Ramos (cell line): ENCODE data around the gene PEX5L.
"Not testable (repeated sequence)": the region's sequence is repeated elsewhere in the genome, so short reads cannot be mapped to it uniquely, and the experiment has no call there.

Experiments
- in situ Hi-C: fragments of 300-500 bp; cut with MboI; formaldehyde crosslinking; loops from one replicate; pipeline ENCODE4 v1.14.3; 2022; ENCODE audit warnings: low sequenced_read_pairs; ENCODE audit not compliant: unreplicated experiment

Gene PEX5L

GRCh38 chr3:179797192-179797591 lies 239.5 kb downstream of the PEX5L start:
- in situ Hi-C loops, result no loop called here

- in situ Hi-C loops, result no loop called here
Measured at GRCh38 chr3:179796421-179796820, 240.3 kb downstream of the PEX5L start.

- in situ Hi-C loops, result no loop called here
Measured at GRCh38 chr3:179794355-179794754, 242.4 kb downstream of the PEX5L start.

- in situ Hi-C loops, result no loop called here
Measured at GRCh38 chr3:179791793-179792192, 244.9 kb downstream of the PEX5L start.

GRCh38 chr3:179788996-179789395 lies 247.7 kb downstream of the PEX5L start:
- in situ Hi-C loops, result no loop called here

GRCh38 chr3:179782841-179783240 lies 253.9 kb downstream of the PEX5L start:
- in situ Hi-C loops, result not testable (repeated sequence)

GRCh38 chr3:179775416-179776122 lies 261.2 kb downstream of the PEX5L start:
- in situ Hi-C loops, result no loop called here

- in situ Hi-C loops, result no loop called here
Measured at GRCh38 chr3:179772297-179772696, 264.4 kb downstream of the PEX5L start.

GRCh38 chr3:179771797-179772196 lies 264.9 kb downstream of the PEX5L start:
- in situ Hi-C loops, result no loop called here

- in situ Hi-C loops, result no loop called here
Measured at GRCh38 chr3:179769411-179770247, 267.1 kb downstream of the PEX5L start.

- in situ Hi-C loops, result no loop called here
Measured at GRCh38 chr3:179768080-179768479, 268.7 kb downstream of the PEX5L start.

GRCh38 chr3:179766416-179767133 lies 270.2 kb downstream of the PEX5L start:
- in situ Hi-C loops, result no loop called here

GRCh38 chr3:179765396-179765795 lies 271.3 kb downstream of the PEX5L start:
- in situ Hi-C loops, result no loop called here

- in situ Hi-C loops, result no loop called here
Measured at GRCh38 chr3:179760944-179761343, 275.8 kb downstream of the PEX5L start.

GRCh38 chr3:179750720-179751328 lies 285.9 kb downstream of the PEX5L start:
- in situ Hi-C loops, result no loop called here

GRCh38 chr3:179745716-179746115 lies 291.0 kb downstream of the PEX5L start:
- in situ Hi-C loops, result no loop called here

- in situ Hi-C loops, result no loop called here
Measured at GRCh38 chr3:179745079-179745478, 291.7 kb downstream of the PEX5L start.
